ENCODE results near the gene ZSCAN12. TPM values are rescaled to one million over a fixed set of nuclear protein-coding genes. Genes with fewer than 3 reads are reported as not detected.

ZSCAN12 gene
- total RNA-seq, 4 donors from 2014 or later: 1.2 to 3.2 (median 2.3) TPM

GRCh38 chr6:28357036-28357435, 42.5 kb downstream of the ZSCAN12 start:
- DNase-seq (ENCODE audit: low spot score in 2 of 2): no peak
- peaks cover 26% of the 10 kb centered on the region for H3K4me1 ChIP-seq
- H3K27me3 ChIP-seq: no peaks in the 10 kb centered on the region
- TF ChIP-seq POLR2AphosphoS5 (IDR thresholded peaks at IDR 0.05) (no peak), POLR2A (IDR thresholded peaks at IDR 0.05) (no peak), CTCF (IDR thresholded peaks at IDR 0.05) (no peak), EP300 (IDR thresholded peaks at IDR 0.05) (no peak)
- H3K9me3 ChIP-seq: no peaks in the 10 kb centered on the region
- H3K27ac ChIP-seq: no peak overlapping the region
- H3K4me3 ChIP-seq: no peak overlapping the region
- H3K36me3 ChIP-seq: peaks cover 12% of the 10 kb centered on the region
- WGBS: 88% methylated on average over 6 of the region's 6 CpGs

- no peaks in the 10 kb centered on the region for H3K27me3 ChIP-seq
- H3K36me3 ChIP-seq: peaks cover 12% of the 10 kb centered on the region
- peaks cover 28% of the 10 kb centered on the region for H3K4me1 ChIP-seq
- DNase-seq (ENCODE audit: low spot score in 2 of 2): no peak
- H3K4me3 ChIP-seq: no peak overlapping the region
- 80% methylated on average over 7 of the region's 7 CpGs for WGBS
- TF ChIP-seq EP300 (IDR thresholded peaks at IDR 0.05): no peak
- no peak for TF ChIP-seq POLR2AphosphoS5 (IDR thresholded peaks at IDR 0.05)
- no peak for TF ChIP-seq CTCF (IDR thresholded peaks at IDR 0.05)
- TF ChIP-seq POLR2A (IDR thresholded peaks at IDR 0.05): no peak
- no peaks in the 10 kb centered on the region for H3K9me3 ChIP-seq
- H3K27ac ChIP-seq: no peak overlapping the region
Observed at GRCh38 chr6:28356666-28357020, 42.9 kb downstream of the ZSCAN12 start.

GRCh38 chr6:28355743-28356665, 43.5 kb downstream of the ZSCAN12 start:
- peak; percentile 77 to 86 for DNase-seq (ENCODE audit: low spot score in 2 of 2)
- TF ChIP-seq CTCF (IDR thresholded peaks at IDR 0.05): peak; percentile 73 to 91
- no peak for TF ChIP-seq POLR2A (IDR thresholded peaks at IDR 0.05)
- peaks cover 33% of the 10 kb centered on the region for H3K4me1 ChIP-seq

GRCh38 chr6:28354688-28355554, 44.6 kb downstream of the ZSCAN12 start:
- Histone ChIP-seq H3K27me3 (no peaks in the 10 kb centered on the region), H3K9me3 (no peaks in the 10 kb centered on the region), H3K27ac (peak overlapping the region; percentile 83), H3K36me3 (peaks cover 7% of the 10 kb centered on the region), H3K4me1 (peaks cover 41% of the 10 kb centered on the region), H3K4me3 (peak overlapping the region; percentile 66)
- no peak for TF ChIP-seq EP300 (IDR thresholded peaks at IDR 0.05)
- no peak for TF ChIP-seq CTCF (IDR thresholded peaks at IDR 0.05)
- no peak for TF ChIP-seq POLR2AphosphoS5 (IDR thresholded peaks at IDR 0.05)
- TF ChIP-seq POLR2A (IDR thresholded peaks at IDR 0.05): no peak
- 84% methylated on average over 10 of the region's 10 CpGs for WGBS
- no peak for DNase-seq (ENCODE audit: low spot score in 2 of 2)

More at GRCh38 chr6:28355743-28356665, 43.5 kb downstream of the ZSCAN12 start:
- Histone ChIP-seq H3K27me3 (no peaks in the 10 kb centered on the region), H3K4me3 (peak overlapping the region; percentile 66), H3K27ac (peak overlapping the region; percentile 83), H3K36me3 (peaks cover 12% of the 10 kb centered on the region), H3K9me3 (no peaks in the 10 kb centered on the region)
- 4% methylated on average over 16 of the region's 19 CpGs for WGBS

Measured in suprapubic skin (tissue), 4 donors.